HEK293 (cell line): Measurements from ENCODE around the gene TCEANC2.

Experiments
- EGR2 ChIP-seq: fragments of 450-650 bp; formaldehyde crosslinking; IDR thresholded peaks from 2 replicates; pipeline ENCODE4 v1.5.1; 2016; ENCODE audit warnings: low read depth, missing biosample characterization, missing genetic modification characterization
- FEZF1 ChIP-seq: fragments of 450-650 bp; formaldehyde crosslinking; IDR thresholded peaks from 2 replicates; pipeline ENCODE4 v1.5.1; 2016; ENCODE audit warnings: missing biosample characterization, missing genetic modification characterization
- GFI1B ChIP-seq: fragments of 450-650 bp; formaldehyde crosslinking; IDR thresholded peaks from 2 replicates; pipeline ENCODE4 v1.5.1; 2016; ENCODE audit warnings: missing biosample characterization, missing genetic modification characterization
- HOXD13 ChIP-seq: sonication (generic); formaldehyde crosslinking; IDR thresholded peaks from 2 replicates; pipeline ENCODE4 v1.8.0; 2022; ENCODE audit warnings: missing genetic modification reagents, borderline replicate concordance
- KLF10 ChIP-seq: fragments of 450-650 bp; IDR thresholded peaks from 2 replicates; pipeline ENCODE4 v1.5.1; 2018; ENCODE audit warnings: missing biosample characterization, mild to moderate bottlenecking, missing genetic modification characterization
- KLF9 ChIP-seq: fragments of 450-650 bp; formaldehyde crosslinking; IDR thresholded peaks from 2 replicates; pipeline ENCODE4 v1.5.1; 2016; ENCODE audit warnings: missing biosample characterization, missing genetic modification characterization, low read depth
- MZF1 ChIP-seq: fragments of 450-650 bp; formaldehyde crosslinking; IDR thresholded peaks from 2 replicates; pipeline ENCODE4 v1.5.1; 2017; ENCODE audit warnings: missing biosample characterization, missing genetic modification characterization, borderline replicate concordance
- WT1 ChIP-seq: fragments of 450-650 bp; formaldehyde crosslinking; IDR thresholded peaks from 2 replicates; pipeline ENCODE4 v1.5.1; 2016; ENCODE audit warnings: missing biosample characterization, missing genetic modification characterization
- ZBTB20 ChIP-seq: fragments of 450-650 bp; formaldehyde crosslinking; IDR thresholded peaks from 2 replicates; pipeline ENCODE4 v1.5.1; 2016; ENCODE audit warnings: missing biosample characterization, missing genetic modification characterization
- ZBTB48 ChIP-seq: fragments of 450-650 bp; formaldehyde crosslinking; IDR thresholded peaks from 2 replicates; pipeline ENCODE4 v1.5.1; 2016; ENCODE audit warnings: missing biosample characterization, missing genetic modification characterization
- ZEB2 ChIP-seq: fragments of 450-650 bp; formaldehyde crosslinking; IDR thresholded peaks from 2 replicates; pipeline ENCODE4 v1.5.1; 2016; ENCODE audit warnings: missing biosample characterization, missing genetic modification characterization
- ZFP37 ChIP-seq: fragments of 450-650 bp; formaldehyde crosslinking; IDR thresholded peaks from 2 replicates; pipeline ENCODE4 v1.5.1; 2016; ENCODE audit warnings: missing biosample characterization, missing genetic modification characterization
- ZNF10 ChIP-seq: fragments of 450-650 bp; formaldehyde crosslinking; IDR thresholded peaks from 2 replicates; pipeline ENCODE4 v1.5.1; 2017; ENCODE audit warnings: missing biosample characterization, missing genetic modification characterization
- ZNF121 ChIP-seq: fragments of 450-650 bp; formaldehyde crosslinking; IDR thresholded peaks from 2 replicates; pipeline ENCODE4 v1.5.1; 2016; ENCODE audit warnings: missing biosample characterization, missing genetic modification characterization
- ZNF175 ChIP-seq: fragments of 450-650 bp; formaldehyde crosslinking; IDR thresholded peaks from 2 replicates; pipeline ENCODE4 v1.5.1; 2016; ENCODE audit warnings: missing biosample characterization, missing genetic modification characterization
- ZNF19 ChIP-seq: fragments of 450-650 bp; formaldehyde crosslinking; IDR thresholded peaks from 2 replicates; pipeline ENCODE4; 2016; ENCODE audit warnings: missing biosample characterization, missing genetic modification characterization, low read depth
- ZNF274 ChIP-seq, 2 experiments: fragments of 200-500 bp in 1 of 2; fragments of 450-650 bp in 1 of 2; sonication (Bioruptor generic) in 1 of 2; formaldehyde crosslinking in 1 of 2; IDR thresholded peaks; 2 replicates each; pipeline versions ENCODE4 v1.5.1 to v1.6.1; 2014 to 2016; ENCODE audit warnings: borderline replicate concordance in 1 of 2, inconsistent platforms in 1 of 2, low read length in 1 of 2, missing biosample characterization in 1 of 2, missing genetic modification characterization in 1 of 2
- ZNF324 ChIP-seq: fragments of 450-650 bp; formaldehyde crosslinking; IDR thresholded peaks from 2 replicates; pipeline ENCODE4 v1.5.1; 2016; ENCODE audit warnings: missing biosample characterization, missing genetic modification characterization
- ZNF423 ChIP-seq: fragments of 450-650 bp; formaldehyde crosslinking; IDR thresholded peaks from 2 replicates; pipeline ENCODE4 v1.5.1; 2016; ENCODE audit warnings: missing biosample characterization, missing genetic modification characterization
- ZNF426 ChIP-seq: fragments of 450-650 bp; formaldehyde crosslinking; IDR thresholded peaks from 2 replicates; pipeline ENCODE4 v1.5.1; 2017; ENCODE audit warnings: missing biosample characterization, missing genetic modification characterization, mild to moderate bottlenecking, inconsistent platforms, moderate library complexity
- ZNF654 ChIP-seq: fragments of 450-650 bp; formaldehyde crosslinking; IDR thresholded peaks from 2 replicates; pipeline ENCODE4 v1.5.1; 2016; ENCODE audit warnings: low read depth, missing biosample characterization, missing genetic modification characterization
- ZNF747 ChIP-seq: fragments of 450-650 bp; formaldehyde crosslinking; IDR thresholded peaks from 2 replicates; pipeline ENCODE4 v1.5.1; 2016; ENCODE audit warnings: missing biosample characterization, missing genetic modification characterization
- ZNF843 ChIP-seq: fragments of 450-650 bp; formaldehyde crosslinking; IDR thresholded peaks from 2 replicates; pipeline ENCODE4 v1.5.1; 2016; ENCODE audit warnings: missing biosample characterization, missing genetic modification characterization
- ZXDB ChIP-seq: fragments of 450-650 bp; formaldehyde crosslinking; IDR thresholded peaks from 2 replicates; pipeline ENCODE4 v1.5.1; 2016; ENCODE audit warnings: missing biosample characterization, missing genetic modification characterization
- TF ChIP-seq, protein P1 (sequence below): fragments of 450-650 bp; formaldehyde crosslinking; IDR thresholded peaks from 2 replicates; pipeline ENCODE4 v1.5.1; 2016; ENCODE audit warnings: missing biosample characterization, missing genetic modification characterization
- TF ChIP-seq, protein P2 (sequence below): fragments of 450-650 bp; formaldehyde crosslinking; IDR thresholded peaks from 2 replicates; pipeline ENCODE4 v1.5.1; 2016; ENCODE audit warnings: missing biosample characterization, missing genetic modification characterization, low read depth
- TF ChIP-seq, protein P3 (sequence below): fragments of 450-650 bp; formaldehyde crosslinking; IDR thresholded peaks from 2 replicates; pipeline ENCODE4 v1.5.1; 2016; ENCODE audit warnings: missing biosample characterization, missing genetic modification characterization
- TF ChIP-seq, protein P4 (sequence below): fragments of 450-650 bp; formaldehyde crosslinking; IDR thresholded peaks from 2 replicates; pipeline ENCODE4 v1.5.1; 2017; ENCODE audit warnings: missing biosample characterization, missing genetic modification characterization
- TF ChIP-seq, protein P5 (sequence below): fragments of 450-650 bp; formaldehyde crosslinking; IDR thresholded peaks from 2 replicates; pipeline ENCODE4 v1.5.1; 2016; ENCODE audit warnings: missing biosample characterization, missing genetic modification characterization
- TF ChIP-seq, protein P6 (sequence below): fragments of 450-650 bp; formaldehyde crosslinking; IDR thresholded peaks from 2 replicates; pipeline ENCODE4 v1.5.1; 2016; ENCODE audit warnings: missing biosample characterization, missing genetic modification characterization

TCEANC2 gene

DNA sequence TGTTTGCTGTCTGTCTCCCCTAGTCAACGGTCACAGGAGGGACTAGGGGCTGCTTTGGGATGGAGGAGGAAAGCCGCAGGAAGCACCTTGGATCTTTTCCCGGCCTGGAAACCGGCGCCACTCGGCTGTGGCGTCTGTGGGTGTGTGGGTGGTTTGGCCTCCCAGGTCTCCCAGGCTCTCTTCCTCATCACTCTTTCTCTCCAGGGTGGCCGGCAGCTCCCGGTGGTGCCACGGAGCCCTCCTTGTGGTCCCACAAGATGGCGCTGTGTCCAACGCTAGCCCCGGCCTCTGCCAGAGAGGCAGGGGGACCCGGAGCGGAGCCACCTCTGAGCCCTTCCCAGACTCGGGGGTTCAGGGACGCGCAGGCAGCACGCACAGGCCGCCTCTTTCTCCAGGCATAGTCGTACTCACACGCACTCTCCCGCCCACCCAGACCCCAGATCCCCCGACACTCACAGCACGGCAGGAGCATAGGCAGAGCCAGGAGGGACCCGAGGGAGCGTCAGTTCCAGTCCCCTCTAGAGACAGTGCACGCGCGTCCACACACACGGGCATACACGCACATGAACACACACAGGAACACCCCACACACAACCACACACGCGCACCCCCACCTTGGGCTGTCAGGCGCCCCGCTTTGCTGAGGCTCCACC, 68.2 kb downstream of the TCEANC2 start (continued):
- TF ChIP-seq, protein P1, sequence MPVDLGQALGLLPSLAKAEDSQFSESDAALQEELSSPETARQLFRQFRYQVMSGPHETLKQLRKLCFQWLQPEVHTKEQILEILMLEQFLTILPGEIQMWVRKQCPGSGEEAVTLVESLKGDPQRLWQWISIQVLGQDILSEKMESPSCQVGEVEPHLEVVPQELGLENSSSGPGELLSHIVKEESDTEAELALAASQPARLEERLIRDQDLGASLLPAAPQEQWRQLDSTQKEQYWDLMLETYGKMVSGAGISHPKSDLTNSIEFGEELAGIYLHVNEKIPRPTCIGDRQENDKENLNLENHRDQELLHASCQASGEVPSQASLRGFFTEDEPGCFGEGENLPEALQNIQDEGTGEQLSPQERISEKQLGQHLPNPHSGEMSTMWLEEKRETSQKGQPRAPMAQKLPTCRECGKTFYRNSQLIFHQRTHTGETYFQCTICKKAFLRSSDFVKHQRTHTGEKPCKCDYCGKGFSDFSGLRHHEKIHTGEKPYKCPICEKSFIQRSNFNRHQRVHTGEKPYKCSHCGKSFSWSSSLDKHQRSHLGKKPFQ (tag by site-specific recombination) = no peak
- TF ChIP-seq MZF1 (no peak), ZBTB20 (tag by site-specific recombination) (no peak), HOXD13 (CRISPR knock-in tag) (no peak), EGR2 (peak; percentile 43; the same call in 1 of the 2 replicates), ZFP37 (peak; percentile 50; the same call in 1 of the 2 replicates), ZEB2 (tag by site-specific recombination) (no peak), ZNF426 (tag by site-specific recombination) (no peak), KLF9 (tag by site-specific recombination) (no peak), ZBTB48 (peak; percentile 83), GFI1B (tag by site-specific recombination) (no peak), ZNF19 (tag by site-specific recombination) (no peak), ZNF121 (tag by site-specific recombination) (no peak), ZXDB (0 out of 2 replicates have a peak, but pooled peaks have one; percentile 8), ZNF274 (IDR thresholded peaks at IDR 0.05; ENCODE audit: low read length) (no peak), ZNF274 (tag by site-specific recombination; IDR thresholded peaks at IDR 0.05; ENCODE audit: borderline replicate concordance) (no peak), ZNF654 (tag by site-specific recombination) (peak; percentile 81), ZNF843 (tag by site-specific recombination) (no peak), ZNF175 (no peak), WT1 (no peak), FEZF1 (tag by site-specific recombination) (no peak), ZNF10 (tag by site-specific recombination) (no peak), ZNF423 (tag by site-specific recombination) (no peak), ZNF324 (0 out of 2 replicates have a peak, but pooled peaks have one; percentile 45), KLF10 (tag by site-specific recombination) (no peak), ZNF747 (tag by site-specific recombination) (no peak)
- TF ChIP-seq, protein P2, sequence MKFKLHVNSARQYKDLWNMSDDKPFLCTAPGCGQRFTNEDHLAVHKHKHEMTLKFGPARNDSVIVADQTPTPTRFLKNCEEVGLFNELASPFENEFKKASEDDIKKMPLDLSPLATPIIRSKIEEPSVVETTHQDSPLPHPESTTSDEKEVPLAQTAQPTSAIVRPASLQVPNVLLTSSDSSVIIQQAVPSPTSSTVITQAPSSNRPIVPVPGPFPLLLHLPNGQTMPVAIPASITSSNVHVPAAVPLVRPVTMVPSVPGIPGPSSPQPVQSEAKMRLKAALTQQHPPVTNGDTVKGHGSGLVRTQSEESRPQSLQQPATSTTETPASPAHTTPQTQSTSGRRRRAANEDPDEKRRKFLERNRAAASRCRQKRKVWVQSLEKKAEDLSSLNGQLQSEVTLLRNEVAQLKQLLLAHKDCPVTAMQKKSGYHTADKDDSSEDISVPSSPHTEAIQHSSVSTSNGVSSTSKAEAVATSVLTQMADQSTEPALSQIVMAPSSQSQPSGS (tag by site-specific recombination) = no peak
- TF ChIP-seq, protein P3, sequence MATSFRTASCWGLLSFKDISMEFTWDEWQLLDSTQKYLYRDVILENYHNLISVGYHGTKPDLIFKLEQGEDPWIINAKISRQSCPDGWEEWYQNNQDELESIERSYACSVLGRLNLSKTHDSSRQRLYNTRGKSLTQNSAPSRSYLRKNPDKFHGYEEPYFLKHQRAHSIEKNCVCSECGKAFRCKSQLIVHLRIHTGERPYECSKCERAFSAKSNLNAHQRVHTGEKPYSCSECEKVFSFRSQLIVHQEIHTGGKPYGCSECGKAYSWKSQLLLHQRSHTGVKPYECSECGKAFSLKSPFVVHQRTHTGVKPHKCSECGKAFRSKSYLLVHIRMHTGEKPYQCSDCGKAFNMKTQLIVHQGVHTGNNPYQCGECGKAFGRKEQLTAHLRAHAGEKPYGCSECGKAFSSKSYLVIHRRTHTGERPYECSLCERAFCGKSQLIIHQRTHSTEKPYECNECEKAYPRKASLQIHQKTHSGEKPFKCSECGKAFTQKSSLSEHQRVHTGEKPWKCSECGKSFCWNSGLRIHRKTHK (tag by site-specific recombination) = no peak
- TF ChIP-seq, protein P4, sequence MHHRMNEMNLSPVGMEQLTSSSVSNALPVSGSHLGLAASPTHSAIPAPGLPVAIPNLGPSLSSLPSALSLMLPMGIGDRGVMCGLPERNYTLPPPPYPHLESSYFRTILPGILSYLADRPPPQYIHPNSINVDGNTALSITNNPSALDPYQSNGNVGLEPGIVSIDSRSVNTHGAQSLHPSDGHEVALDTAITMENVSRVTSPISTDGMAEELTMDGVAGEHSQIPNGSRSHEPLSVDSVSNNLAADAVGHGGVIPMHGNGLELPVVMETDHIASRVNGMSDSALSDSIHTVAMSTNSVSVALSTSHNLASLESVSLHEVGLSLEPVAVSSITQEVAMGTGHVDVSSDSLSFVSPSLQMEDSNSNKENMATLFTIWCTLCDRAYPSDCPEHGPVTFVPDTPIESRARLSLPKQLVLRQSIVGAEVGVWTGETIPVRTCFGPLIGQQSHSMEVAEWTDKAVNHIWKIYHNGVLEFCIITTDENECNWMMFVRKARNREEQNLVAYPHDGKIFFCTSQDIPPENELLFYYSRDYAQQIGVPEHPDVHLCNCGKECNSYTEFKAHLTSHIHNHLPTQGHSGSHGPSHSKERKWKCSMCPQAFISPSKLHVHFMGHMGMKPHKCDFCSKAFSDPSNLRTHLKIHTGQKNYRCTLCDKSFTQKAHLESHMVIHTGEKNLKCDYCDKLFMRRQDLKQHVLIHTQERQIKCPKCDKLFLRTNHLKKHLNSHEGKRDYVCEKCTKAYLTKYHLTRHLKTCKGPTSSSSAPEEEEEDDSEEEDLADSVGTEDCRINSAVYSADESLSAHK (tag by site-specific recombination) = no peak
- TF ChIP-seq, protein P5, sequence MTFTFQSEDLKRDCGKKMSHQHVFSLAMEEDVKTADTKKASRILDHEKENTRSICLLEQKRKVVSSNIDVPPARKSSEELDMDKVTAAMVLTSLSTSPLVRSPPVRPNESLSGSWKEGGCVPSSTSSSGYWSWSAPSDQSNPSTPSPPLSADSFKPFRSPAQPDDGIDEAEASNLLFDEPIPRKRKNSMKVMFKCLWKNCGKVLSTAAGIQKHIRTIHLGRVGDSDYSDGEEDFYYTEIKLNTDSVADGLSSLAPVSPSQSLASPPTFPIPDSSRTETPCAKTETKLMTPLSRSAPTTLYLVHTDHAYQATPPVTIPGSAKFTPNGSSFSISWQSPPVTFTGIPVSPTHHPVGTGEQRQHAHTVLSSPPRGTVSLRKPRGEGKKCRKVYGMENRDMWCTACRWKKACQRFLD = no peak
- TF ChIP-seq, protein P6, sequence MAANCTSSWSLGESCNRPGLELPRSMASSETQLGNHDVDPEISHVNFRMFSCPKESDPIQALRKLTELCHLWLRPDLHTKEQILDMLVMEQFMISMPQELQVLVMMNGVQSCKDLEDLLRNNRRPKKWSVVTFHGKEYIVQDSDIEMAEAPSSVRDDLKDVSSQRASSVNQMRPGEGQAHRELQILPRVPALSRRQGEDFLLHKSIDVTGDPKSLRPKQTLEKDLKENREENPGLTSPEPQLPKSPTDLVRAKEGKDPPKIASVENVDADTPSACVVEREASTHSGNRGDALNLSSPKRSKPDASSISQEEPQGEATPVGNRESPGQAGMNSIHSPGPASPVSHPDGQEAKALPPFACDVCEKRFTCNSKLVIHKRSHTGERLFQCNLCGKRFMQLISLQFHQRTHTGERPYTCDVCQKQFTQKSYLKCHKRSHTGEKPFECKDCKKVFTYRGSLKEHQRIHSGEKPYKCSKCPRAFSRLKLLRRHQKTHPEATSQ (tag by site-specific recombination) = no peak
